Stomach (tissue), 9 donors: ENCODE measurements around the gene FUCA2. TPM values are rescaled to one million over a fixed set of nuclear protein-coding genes. Genes with fewer than 3 reads are reported as not detected.

ENCODE experiments used
- DNase-seq, 2 donors: peaks; one replicate each; pipeline versions ENCODE4 v3.0.0 to v3.0.0-alpha.2; 2013 to 2019
- H3K27ac ChIP-seq, 5 donors: fragments of 200-600 bp in 4 of 5; sonication (generic) in 4 of 5; one replicate each; pipeline ENCODE4 v1.5.1; 2013 to 2019; ENCODE audit warnings: mild to moderate bottlenecking in 1 of 5, moderate library complexity in 1 of 5
- H3K27me3 ChIP-seq, 3 donors: fragments of 200-600 bp; sonication (generic); one replicate each; pipeline ENCODE4 v1.5.1; 2017 to 2019; ENCODE audit warnings: mixed run types in 1 of 3
- H3K36me3 ChIP-seq, 4 donors: fragments of 200-600 bp; sonication (generic); 1 replicate in 3 of 4; 2 replicates in 1 of 4; pipeline ENCODE4 v1.5.1; 2016 to 2019
- H3K4me1 ChIP-seq, 4 donors: fragments of 200-600 bp; sonication (generic); one replicate each; pipeline ENCODE4 v1.5.1; 2016 to 2019
- H3K4me3 ChIP-seq, 4 donors: fragments of 200-600 bp; sonication (generic) in 3 of 4; one replicate each; pipeline ENCODE4 v1.5.1; 2016 to 2019; ENCODE audit warnings: mild to moderate bottlenecking in 1 of 4
- H3K9me3 ChIP-seq, 4 donors: fragments of 200-600 bp; sonication (generic); one replicate each; pipeline ENCODE4 v1.5.1; 2016 to 2019
- EP300 ChIP-seq: sonication (generic); formaldehyde crosslinking; IDR thresholded peaks from one replicate; pipeline ENCODE4 v1.6.1; 2017; ENCODE audit warnings: antibody characterized with exemption
- POLR2A ChIP-seq, 4 donors: fragments of 450-650 bp; IDR thresholded peaks; one replicate each; pipeline ENCODE4 v1.6.1; 2016; ENCODE audit warnings: antibody characterized with exemption in 4 of 4, control low read depth in 2 of 4, mild to moderate bottlenecking in 1 of 4, moderate library complexity in 1 of 4
- POLR2AphosphoS5 ChIP-seq, 3 donors: sonication (generic); formaldehyde crosslinking; IDR thresholded peaks; one replicate each; pipeline ENCODE4 v1.6.1; 2016; ENCODE audit warnings: antibody characterized with exemption in 3 of 3
- WGBS, 5 donors: extraction: QIAGEN DNeasy Blood & Tissue Kit in 3 of 5; methylation state at CpG; one replicate each; pipeline versions ENCODE4 v1.1.5 to v1.1.7; 2013 to 2018; 5-methylcytosine and 5-hydroxymethylcytosine counted together
- intact Hi-C: fragments of 100-400 bp; cut with DNase I; formaldehyde crosslinking; loops from one replicate; pipeline ENCODE4 v1.15.1; 2023; ENCODE audit warnings: low total_unique reads
- polyA plus RNA-seq, 3 donors: library from polyadenylated mRNA; stranded (reverse); fragments of 200-250 nt; gene quantifications; one replicate each; pipeline ENCODE4 v1.2.3, GENCODE V29; 2013
- total RNA-seq, 5 donors: library from RNA; depleted of rRNA; stranded (reverse); fragments of >200 nt; gene quantifications; one replicate each; pipeline versions ENCODE4 v1.1.0 to v1.2.3, GENCODE V29; 2014 to 2016
- TF ChIP-seq, protein P1 (sequence below), 7 experiments: fragments of 450-650 bp in 4 of 7; fragments of 200-600 bp in 3 of 7; sonication (generic) in 3 of 7; IDR thresholded peaks; one replicate each; pipeline ENCODE4 v1.5.1; 2016 to 2019; ENCODE audit warnings: antibody characterized with exemption in 7 of 7, control low read depth in 2 of 7, mild to moderate bottlenecking in 1 of 7
- donor health status: healthy with polysubstance abuse.
- donor health status: Bipolar disorder and iron deficiency.
- donor health status: healthy.

FUCA2 gene
- total and polyA plus RNA-seq, 8 donors: 12.9 to 53.8 (median 25.7) TPM

GRCh38 chr6:143544011-143544696, 32.6 kb upstream of the FUCA2 start:
- WGBS, 5 donors: 51 to 71% (median 52%) methylated on average over 4 of the region's 4 CpGs
- TF ChIP-seq, protein P1, sequence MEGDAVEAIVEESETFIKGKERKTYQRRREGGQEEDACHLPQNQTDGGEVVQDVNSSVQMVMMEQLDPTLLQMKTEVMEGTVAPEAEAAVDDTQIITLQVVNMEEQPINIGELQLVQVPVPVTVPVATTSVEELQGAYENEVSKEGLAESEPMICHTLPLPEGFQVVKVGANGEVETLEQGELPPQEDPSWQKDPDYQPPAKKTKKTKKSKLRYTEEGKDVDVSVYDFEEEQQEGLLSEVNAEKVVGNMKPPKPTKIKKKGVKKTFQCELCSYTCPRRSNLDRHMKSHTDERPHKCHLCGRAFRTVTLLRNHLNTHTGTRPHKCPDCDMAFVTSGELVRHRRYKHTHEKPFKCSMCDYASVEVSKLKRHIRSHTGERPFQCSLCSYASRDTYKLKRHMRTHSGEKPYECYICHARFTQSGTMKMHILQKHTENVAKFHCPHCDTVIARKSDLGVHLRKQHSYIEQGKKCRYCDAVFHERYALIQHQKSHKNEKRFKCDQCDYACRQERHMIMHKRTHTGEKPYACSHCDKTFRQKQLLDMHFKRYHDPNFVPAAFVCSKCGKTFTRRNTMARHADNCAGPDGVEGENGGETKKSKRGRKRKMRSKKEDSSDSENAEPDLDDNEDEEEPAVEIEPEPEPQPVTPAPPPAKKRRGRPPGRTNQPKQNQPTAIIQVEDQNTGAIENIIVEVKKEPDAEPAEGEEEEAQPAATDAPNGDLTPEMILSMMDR (IDR thresholded peaks at IDR 0.05): no peak
- TF ChIP-seq POLR2AphosphoS5 (IDR thresholded peaks at IDR 0.05) (no peak), EP300 (no peak), POLR2A (IDR thresholded peaks at IDR 0.05) (no peak)

DNA sequence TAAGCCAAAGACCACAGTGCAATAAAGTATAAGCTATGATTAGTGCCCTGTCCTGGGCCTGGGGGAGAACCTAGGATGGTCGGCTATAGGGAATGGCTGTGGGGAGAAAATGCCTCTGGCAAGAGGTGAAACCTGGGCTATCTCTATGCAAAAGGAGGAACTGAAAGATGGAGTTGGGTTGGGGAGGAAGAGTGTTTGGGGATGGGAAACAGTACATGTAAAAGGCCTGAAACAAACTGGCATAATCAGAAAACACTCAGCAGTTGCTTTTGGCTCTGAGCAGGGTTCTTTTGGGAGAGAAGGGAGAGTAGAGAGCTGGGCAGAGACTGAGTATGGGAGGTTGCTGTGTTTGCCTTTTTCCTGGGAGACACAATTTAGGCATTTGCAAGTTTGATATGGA, 31.9 kb upstream of the FUCA2 start:
- Histone ChIP-seq H3K27me3 (no peaks in the 10 kb centered on the region), H3K27ac (peak overlapping the region in 4 of 5 donors; percentile 0 to 57 (median 42)), H3K36me3 (no peaks in the 10 kb centered on the region), H3K4me3 (no peak overlapping the region), H3K4me1 (peaks cover 0 to 42% (median 13%) of the 10 kb centered on the region in 4 donors), H3K9me3 (no peaks in the 10 kb centered on the region)
- DNase-seq: no peak
- 59 to 81% (median 64%) methylated on average over 1 of the region's 1 CpG for WGBS, 5 donors
- intact Hi-C loops: no loop called here
- no peak for TF ChIP-seq POLR2AphosphoS5 (IDR thresholded peaks at IDR 0.05)
- no peak for TF ChIP-seq EP300
- TF ChIP-seq POLR2A (IDR thresholded peaks at IDR 0.05): no peak
- TF ChIP-seq, protein P1 (IDR thresholded peaks at IDR 0.05): no peak

More at GRCh38 chr6:143544011-143544696, 32.6 kb upstream of the FUCA2 start:
- peak overlapping the region in 4 of 5 donors; percentile 0 to 57 (median 42) for H3K27ac ChIP-seq
- intact Hi-C loops: no loop called here
- H3K4me1 ChIP-seq: peaks cover 0 to 40% (median 13%) of the 10 kb centered on the region in 4 donors
- no peaks in the 10 kb centered on the region for H3K9me3 ChIP-seq
- H3K27me3 ChIP-seq: no peaks in the 10 kb centered on the region
- no peaks in the 10 kb centered on the region for H3K36me3 ChIP-seq
- H3K4me3 ChIP-seq: no peak overlapping the region
- peak in 1 of 2 donors; percentile 55 for DNase-seq

GRCh38 chr6:143542888-143543287, 31.4 kb upstream of the FUCA2 start:
- no peak for DNase-seq

GRCh38 chr6:143540192-143540591, 28.7 kb upstream of the FUCA2 start:
- H3K27ac ChIP-seq: no peak overlapping the region
- peaks cover 18 to 58% (median 36%) of the 10 kb centered on the region in 4 donors for H3K4me1 ChIP-seq
- no peaks in the 10 kb centered on the region for H3K9me3 ChIP-seq
- H3K4me3 ChIP-seq: no peak overlapping the region
- intact Hi-C loops: no loop called here
- 53 to 78% (median 67%) methylated on average over 3 of the region's 3 CpGs for WGBS, 5 donors
- DNase-seq: no peak
- no peaks in the 10 kb centered on the region for H3K27me3 ChIP-seq
- H3K36me3 ChIP-seq: no peaks in the 10 kb centered on the region
- no peak for TF ChIP-seq POLR2A (IDR thresholded peaks at IDR 0.05)
- no peak for TF ChIP-seq POLR2AphosphoS5 (IDR thresholded peaks at IDR 0.05)

More at GRCh38 chr6:143542888-143543287, 31.4 kb upstream of the FUCA2 start:
- peaks cover 2 to 48% (median 17%) of the 10 kb centered on the region in 4 donors for H3K4me1 ChIP-seq
- H3K36me3 ChIP-seq: no peaks in the 10 kb centered on the region
- no peak overlapping the region for H3K4me3 ChIP-seq
- intact Hi-C loops: no loop called here
- peak overlapping the region in 2 of 5 donors; percentile 0 to 49 for H3K27ac ChIP-seq
- H3K27me3 ChIP-seq: no peaks in the 10 kb centered on the region
- WGBS, 5 donors: 73 to 87% (median 75%) methylated on average over 2 of the region's 2 CpGs
- TF ChIP-seq, protein P1 (IDR thresholded peaks at IDR 0.05): no peak
- TF ChIP-seq EP300 (no peak), POLR2AphosphoS5 (IDR thresholded peaks at IDR 0.05) (no peak), POLR2A (IDR thresholded peaks at IDR 0.05) (no peak)
- no peaks in the 10 kb centered on the region for H3K9me3 ChIP-seq

GRCh38 chr6:143539734-143540133, 28.2 kb upstream of the FUCA2 start:
- Histone ChIP-seq H3K4me3 (no peak overlapping the region), H3K4me1 (peaks cover 18 to 58% (median 37%) of the 10 kb centered on the region in 4 donors), H3K27me3 (no peaks in the 10 kb centered on the region), H3K9me3 (no peaks in the 10 kb centered on the region), H3K27ac (peak overlapping the region in 1 of 5 donors; percentile 30), H3K36me3 (no peaks in the 10 kb centered on the region)
- DNase-seq: no peak
- WGBS, 5 donors: 74 to 90% (median 82%) methylated on average over 7 of the region's 7 CpGs
- intact Hi-C loops: no loop called here
- no peak for TF ChIP-seq POLR2AphosphoS5 (IDR thresholded peaks at IDR 0.05)
- no peak for TF ChIP-seq POLR2A (IDR thresholded peaks at IDR 0.05)
- TF ChIP-seq EP300: no peak
- TF ChIP-seq, protein P1 (IDR thresholded peaks at IDR 0.05): no peak
